GM21360 (cell line): ENCODE data around the gene MMP25.
"Not testable (repeated sequence)": the region's sequence is repeated elsewhere in the genome, so short reads cannot be mapped to it uniquely, and the experiment has no call there.

Experiments used
- ATAC-seq: cut with Tn5 transposase; IDR thresholded peaks from one replicate; pipeline ENCODE4 v1.9.1; 2021; ENCODE audit warnings: mild to moderate bottlenecking, moderate library complexity; ENCODE audit not compliant: unreplicated experiment

Gene MMP25

DNA sequence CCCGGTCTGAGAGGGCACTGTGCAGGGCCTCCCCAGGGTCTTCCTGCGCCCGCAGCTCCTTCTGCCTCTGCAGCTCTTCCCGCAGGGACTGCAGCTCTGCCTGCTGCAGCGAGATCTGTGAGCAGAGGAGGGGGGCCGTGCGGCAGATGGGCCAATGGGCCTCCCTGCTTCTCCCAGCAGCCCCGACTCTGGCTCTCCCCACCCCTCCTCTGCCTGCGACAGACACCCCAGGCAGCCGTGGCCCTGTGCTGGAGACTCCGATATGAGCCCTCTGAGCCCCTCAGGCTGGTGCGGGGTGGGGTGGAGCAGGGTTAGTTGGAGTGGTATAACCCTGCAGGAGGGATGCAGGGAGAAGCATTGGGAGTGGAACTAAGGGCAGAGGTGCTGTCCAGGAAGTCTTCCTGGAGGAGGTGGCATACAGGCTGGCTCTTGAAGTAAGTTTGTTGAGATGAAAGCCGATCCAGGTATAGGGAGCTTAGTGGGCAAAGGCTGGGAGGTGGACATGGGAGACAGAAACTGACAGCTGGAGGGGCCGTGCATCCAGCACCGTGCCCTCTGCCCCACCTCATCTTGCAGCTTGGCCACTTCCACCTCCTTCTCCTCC is 17.5 kb upstream of the MMP25 start:
- ATAC-seq, result no peak

DNA sequence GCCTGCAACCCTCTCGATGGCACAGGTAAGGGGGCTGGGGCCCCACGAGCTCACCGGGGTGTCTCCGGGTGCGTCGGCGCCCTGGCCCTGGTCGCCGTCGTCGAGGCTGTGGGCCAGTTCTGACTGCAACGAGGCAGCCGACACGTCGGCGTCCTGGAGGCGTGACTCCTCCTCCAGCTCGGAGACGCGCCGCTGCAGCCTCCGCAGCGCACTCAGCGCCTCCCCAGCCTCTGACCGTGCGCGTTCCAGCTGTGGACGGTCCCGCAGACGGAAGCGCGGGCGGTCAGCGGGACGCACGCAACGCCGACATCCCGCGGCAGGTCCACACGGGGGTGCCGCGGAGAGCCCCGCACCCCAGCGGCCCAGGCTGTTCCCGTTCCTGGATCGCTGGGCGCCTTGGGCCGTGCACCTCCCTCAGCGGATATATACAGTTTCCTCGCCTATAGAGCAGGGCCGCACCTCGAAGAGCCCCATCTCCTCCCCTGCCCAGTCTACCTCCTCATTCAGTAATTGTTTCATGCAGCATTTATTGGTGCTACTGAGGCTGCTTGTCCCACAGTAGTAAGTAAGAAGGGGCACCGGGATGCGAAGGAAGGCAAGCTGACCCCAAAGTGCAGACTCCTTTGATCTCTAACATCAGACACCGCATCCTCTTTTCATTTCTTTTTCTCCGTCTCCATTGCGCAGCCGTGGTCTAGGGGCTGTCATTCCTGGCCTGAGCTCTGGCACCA is 16.7 kb upstream of the MMP25 start:
- no peak for ATAC-seq

DNA sequence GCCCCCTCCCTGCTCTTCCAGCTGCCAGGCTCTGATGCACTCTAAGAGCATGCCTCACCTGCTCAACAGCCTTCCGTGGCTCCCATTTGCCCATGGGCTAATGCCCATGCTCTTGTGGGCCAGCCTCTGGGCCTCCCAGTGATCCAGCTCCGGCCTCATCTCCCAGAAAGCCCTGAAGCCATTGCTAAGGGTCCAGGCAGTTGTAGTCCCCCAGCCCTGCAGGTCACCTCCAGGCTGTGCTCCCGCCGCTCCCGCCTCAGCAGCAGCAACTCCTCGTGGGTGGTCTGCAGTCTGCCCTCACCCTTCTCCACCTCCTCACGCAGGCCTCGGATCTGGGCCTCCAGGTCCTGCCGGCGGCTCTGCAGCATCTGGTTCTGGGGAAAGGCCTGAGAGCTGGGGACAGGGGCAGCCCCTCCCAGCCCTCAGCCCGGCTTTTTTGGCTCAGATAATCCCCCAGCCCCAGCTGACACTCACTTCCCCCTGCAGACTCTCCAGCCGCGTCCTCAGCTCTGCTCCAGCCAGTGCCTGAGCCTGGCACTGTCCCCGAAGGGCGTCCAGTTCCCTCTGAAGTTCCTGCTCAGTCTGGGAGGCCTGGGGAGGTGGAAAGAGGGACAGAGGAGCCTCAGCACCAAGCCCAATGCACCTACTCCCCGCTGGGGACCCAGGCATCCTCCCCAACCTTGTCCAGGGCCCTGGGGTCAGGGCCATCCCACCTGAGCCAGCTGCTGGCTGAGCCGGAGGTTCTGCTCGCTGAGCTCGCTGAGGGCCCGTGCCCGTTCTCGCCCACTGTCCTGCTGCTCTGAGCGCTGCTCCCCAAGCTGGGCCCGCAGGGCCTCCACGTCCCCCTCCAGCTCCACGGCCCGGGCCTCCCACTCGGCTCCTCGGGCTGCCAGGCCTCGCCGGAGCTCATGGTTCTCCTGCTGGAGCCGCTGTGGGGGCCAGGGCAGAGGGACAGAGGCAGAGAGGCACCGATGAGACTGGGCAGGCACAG is 15.8 kb upstream of the MMP25 start:
- ATAC-seq, result no peak

DNA sequence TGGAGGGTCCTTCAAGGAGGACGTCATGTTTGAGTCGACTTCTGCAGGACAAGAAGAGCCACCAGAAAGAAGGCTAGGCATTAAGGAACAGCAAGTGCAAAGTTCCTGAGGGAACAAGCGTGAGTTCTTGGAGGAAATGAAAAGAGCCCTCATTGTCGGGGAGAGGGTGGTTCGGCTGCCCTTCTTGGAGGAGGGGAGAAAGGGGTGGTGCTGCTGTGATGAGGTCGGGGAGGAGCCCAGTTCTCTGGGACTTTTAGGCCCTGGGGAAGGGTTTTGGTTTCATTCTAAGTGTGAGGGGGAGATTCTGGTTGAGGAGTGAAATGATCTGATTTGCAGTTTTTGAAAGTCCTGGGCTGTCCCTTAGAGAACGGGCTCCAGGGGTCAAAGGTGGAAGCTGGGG is 13.7 kb upstream of the MMP25 start:
- no peak for ATAC-seq

DNA sequence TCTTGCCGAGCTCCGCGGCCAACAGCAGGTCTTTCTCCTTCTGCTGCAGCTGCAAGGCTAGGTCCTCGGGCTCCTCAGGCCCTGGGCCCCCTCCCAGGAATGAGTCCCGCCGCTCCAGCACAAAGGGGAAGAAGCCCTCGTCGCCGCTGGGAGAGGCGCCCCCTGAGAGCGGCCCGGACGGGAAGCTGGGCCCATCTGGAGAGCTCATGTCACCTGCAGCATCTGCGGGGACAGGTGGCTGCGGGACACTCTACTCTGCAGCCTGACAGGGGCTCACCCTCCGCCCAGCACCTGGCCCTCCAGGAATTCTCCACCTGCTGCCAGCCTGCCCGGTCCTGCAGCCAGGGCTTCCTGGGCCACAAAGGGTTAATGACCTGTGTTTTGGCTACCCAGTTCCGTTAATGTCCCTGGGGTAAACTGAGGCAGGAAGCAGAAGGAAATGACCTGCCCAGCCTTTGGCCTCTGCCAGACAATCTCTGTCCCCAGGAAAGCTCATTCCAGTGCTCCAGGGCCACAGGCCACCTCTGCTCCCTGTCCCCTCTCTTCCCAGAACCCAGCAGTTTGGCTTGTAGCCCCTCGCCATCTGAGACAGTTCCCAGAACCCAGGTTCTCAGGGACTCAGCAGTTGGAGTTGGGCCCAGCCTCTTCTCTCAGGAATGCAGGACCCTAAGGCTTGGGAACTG is 10.9 kb upstream of the MMP25 start:
- no peak for ATAC-seq

DNA sequence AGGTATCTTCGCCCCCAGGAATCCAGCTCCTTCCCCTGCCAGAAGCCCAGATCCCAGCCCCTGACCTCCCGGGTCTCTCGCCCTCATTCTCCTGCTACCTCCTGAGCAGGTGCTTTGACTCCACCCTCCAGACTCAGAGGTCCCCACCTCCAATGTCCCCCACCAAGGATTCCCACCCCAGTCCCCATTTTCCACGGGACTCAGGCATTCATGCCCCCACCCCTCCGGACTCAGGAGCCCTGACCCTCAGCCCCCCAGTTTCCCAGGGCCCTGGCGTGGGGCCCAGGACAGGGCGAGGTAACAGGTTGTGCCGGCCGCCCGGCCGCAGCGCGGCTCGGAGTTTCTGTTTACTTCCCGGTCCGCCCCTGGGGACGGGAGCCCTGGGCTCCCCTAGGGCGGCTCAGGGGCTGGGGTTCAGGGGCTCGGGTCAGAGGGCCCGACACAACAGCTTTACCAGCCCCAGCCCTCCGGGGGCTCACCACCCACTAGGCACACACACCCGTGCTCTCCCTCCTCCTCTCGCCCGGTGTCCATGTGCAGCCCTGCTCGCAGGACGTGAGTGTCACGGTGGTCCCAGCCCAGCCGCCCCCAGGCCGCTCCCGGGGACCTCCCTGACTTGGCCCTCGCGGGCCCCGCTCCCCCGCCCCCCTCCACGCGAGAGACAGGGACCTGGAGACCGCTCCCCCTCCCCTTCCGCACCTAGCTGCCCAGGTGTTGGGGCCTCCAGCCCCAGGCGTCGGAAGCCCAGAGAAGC is 10.2 kb upstream of the MMP25 start:
- no peak for ATAC-seq

DNA sequence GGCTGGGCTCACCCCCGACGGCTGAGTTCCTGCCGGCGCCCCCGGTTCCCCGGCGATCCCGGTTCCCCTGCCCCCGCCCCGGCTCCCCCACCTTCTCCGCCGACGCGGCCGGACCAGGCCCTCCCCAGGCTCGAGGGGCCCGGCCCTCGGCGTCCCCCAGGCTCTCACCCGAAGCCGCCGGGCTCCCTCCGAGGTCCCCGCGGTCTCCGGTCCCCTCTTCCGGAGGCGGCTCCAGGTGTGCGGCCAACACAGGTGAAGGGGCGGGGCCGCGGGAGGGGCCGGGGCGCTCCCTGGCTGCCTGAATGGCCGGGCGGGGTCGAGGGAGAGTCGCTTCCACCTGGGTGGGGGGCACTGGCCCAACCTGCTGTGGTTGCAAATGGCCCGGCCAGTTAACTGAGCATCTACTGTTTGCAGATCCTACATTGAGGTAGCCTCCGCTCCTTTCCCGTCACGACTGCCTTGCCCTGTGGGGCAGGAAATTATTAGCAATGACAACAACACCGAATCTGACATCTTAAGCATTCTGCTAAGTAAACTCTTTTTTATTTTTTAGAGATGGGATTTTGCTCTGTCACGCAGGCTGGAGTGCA is 9.5 kb upstream of the MMP25 start, which contains the start of gene BICDL2:
Gene BICDL2, minus strand, starts transcription at position 219 of the 590 bp plus-strand sequence. CDS start 1,448 bp downstream, outside the sequence.
- ATAC-seq, result no peak

DNA sequence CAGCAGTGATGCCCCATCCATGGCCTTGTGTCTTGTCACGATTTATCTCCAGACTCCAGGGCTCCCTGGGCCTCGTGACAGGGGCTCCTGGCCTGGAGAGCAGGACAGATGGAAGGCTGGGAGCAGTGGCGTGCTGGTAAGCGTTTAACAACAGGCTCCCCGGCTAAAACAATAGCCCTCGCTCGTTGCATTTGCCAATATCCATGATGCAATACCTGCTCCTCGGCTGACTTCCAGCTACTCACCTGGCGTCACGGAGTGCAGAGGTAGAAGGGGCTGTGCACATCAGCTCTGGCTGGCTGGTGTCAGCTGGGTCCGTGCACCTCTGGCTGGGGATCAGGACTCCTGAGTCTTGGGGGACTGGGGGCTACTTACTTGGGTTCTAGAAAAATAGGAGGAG is 8.1 kb upstream of the MMP25 start:
- no peak for ATAC-seq

DNA sequence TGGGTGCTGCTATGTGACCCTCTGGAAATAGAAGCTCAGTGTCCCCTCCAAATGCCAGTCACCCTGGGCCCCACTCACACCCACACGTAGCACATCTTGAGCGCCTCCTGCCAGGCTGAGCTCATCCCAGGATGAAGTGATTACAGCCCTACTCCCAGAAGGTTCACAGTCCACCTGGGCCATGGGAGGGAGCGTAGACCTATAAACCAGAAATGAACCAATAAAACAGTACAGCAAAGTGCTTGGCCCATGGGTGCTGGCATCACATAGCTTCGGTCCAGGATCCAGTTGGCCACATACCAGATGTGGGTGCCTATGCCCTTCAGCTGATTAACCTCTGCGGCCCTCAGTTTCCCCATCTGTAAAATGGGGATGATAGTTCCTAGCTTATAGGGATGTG is 7.5 kb upstream of the MMP25 start:
- ATAC-seq, result no peak

DNA sequence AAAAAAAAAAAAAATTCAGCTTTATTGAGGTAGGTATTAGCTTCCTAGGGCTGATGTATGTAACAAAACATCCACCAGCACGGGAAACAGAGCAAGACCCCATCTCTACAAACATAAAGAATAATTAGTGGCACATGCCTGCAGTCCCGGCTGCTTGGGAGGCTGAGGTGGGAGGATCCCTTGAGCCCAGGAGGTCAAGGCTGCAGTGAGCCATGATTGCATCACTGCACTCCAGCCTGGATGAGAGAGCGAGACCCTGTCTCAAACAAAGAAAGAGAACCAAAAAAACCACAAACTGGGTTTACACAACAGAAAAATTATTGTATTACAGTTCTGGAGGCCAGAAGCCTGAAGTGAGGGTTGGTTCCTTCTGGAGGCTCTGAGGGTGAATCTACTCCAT is 4.0 kb upstream of the MMP25 start:
- ATAC-seq, result no peak

DNA sequence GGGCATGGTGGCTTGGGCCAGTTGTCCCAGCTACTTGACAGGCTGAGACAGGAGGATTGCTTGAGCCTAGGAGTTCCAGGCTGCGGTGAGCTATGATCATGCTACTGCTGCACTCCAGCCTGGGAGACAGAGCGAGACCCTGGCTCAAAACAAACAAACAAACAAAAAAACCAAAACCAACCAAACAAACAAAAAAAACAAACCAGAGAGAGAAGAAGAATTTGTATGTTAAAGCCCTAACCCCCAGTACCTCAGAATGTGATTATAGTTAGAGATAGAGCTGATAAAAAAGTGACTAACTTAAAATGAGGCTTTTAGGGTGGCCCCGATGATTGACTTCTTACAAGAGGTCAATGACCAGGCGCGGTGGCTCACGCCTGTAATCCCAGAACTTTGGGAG is 1.7 kb upstream of the MMP25 start:
- no peak for ATAC-seq

DNA sequence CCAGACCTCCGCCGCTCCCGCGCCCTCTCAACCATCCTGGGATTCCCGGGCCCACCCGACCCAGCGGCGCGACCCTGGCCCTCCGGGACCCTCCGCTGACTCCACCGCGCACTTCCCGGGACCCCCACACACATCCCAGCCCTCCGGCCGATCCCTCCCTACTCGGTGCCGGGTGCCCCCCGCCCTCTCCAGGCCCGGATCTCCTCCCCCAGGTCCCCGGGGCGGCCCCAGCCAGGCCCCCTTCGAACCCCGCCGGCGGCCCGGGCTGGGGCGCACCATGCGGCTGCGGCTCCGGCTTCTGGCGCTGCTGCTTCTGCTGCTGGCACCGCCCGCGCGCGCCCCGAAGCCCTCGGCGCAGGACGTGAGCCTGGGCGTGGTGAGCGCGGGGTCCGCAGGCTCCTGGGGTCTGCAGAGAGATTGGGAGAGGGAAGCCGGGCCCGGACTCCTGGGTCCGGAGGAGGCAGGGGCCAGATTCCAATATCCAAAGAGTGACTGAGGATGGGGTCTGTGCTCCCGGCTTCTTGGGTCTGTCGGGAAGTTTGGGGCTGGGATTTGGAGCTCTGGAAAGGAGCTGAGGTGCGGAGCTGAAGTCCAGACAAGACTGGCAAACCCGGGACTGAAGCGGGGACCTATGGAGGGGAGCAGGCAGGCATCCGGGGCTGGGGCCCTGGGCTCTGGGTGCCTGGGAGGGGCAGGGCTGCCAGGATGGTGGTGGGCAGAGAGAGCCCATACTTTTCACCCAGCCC is 453 bp downstream of the MMP25 start:
- no peak for ATAC-seq

DNA sequence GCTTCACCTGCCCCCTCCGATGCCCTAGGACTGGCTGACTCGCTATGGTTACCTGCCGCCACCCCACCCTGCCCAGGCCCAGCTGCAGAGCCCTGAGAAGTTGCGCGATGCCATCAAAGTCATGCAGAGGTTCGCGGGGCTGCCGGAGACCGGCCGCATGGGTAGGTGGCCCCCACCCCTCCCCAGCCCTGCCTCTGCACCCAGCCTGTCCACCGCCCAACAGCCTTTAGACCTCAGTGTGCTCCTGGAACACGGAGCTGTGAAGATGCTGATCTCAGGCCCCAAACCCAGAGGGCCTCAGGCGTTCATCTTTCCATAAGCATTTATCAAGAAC is 993 bp downstream of the MMP25 start:
- ATAC-seq, result no peak

DNA sequence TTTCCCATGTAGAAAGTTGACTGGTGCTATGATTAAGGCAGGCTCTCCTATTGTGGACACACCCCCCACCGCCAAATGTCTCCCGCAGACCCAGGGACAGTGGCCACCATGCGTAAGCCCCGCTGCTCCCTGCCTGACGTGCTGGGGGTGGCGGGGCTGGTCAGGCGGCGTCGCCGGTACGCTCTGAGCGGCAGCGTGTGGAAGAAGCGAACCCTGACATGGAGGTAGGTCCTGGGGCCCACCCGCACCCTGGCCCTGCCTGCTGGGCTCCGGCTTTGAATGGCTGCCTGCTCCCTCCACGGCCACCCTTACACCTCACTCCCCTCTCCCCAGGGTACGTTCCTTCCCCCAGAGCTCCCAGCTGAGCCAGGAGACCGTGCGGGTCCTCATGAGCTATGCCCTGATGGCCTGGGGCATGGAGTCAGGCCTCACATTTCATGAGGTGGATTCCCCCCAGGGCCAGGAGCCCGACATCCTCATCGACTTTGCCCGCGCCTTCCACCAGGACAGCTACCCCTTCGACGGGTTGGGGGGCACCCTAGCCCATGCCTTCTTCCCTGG is 3.6 kb downstream of the MMP25 start:
- no peak for ATAC-seq

DNA sequence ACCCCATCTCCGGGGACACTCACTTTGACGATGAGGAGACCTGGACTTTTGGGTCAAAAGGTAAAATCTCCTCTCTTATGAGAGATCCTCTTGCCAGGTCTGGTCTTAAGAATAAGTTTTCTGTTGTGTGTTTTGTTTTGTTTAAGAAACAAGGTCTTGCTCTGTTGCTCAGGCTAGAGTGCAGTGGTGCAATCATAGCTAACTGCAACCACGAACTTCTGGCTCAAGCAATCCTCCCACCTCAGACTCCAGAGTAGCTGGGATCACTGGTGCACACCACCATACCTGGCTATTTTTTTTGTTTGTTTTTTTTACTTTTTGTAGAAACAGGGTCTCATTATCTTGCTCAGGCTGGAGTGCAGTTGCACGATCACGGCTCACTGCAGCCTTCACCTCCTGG is 4.1 kb downstream of the MMP25 start:
- ATAC-seq, result no peak

DNA sequence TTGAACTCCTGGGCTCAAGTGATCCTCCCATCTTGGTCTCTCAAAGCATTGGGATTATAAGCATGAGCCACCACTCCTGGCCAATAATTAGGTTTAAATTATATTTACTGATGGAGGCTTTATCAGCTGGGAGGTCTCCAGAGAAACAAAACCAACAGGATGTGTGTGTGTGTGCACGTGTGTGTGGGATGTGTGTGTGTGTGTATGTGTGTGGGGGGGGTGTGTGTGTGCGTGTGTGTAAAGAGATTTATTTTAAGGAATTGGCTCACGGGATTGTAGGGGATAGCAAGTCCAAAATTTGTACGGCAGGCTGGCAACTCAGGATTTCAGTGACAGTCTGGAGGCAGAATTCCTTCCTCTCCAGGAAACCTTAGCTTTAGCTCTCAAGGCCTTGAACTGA is 4.6 kb downstream of the MMP25 start:
- no peak for ATAC-seq

DNA sequence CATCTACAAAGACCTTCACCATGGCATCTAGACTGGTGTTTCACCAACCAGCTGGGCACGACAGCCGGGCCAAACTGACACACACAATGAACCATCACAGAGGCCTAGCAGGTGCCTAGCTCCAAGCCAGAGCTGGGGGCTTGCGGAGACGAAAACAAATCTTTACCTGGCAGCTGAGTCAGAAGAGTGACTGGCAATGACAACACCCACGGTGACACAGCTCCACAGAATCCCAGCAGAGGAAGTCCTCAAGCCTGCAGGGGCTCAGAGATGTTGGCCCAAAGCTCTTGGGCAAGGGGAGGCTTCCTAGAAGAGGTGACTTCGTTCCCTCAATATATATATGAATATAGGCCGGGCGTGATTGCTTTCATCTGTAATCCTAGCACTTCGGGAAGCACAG is 5.1 kb downstream of the MMP25 start:
- ATAC-seq, result no peak

DNA sequence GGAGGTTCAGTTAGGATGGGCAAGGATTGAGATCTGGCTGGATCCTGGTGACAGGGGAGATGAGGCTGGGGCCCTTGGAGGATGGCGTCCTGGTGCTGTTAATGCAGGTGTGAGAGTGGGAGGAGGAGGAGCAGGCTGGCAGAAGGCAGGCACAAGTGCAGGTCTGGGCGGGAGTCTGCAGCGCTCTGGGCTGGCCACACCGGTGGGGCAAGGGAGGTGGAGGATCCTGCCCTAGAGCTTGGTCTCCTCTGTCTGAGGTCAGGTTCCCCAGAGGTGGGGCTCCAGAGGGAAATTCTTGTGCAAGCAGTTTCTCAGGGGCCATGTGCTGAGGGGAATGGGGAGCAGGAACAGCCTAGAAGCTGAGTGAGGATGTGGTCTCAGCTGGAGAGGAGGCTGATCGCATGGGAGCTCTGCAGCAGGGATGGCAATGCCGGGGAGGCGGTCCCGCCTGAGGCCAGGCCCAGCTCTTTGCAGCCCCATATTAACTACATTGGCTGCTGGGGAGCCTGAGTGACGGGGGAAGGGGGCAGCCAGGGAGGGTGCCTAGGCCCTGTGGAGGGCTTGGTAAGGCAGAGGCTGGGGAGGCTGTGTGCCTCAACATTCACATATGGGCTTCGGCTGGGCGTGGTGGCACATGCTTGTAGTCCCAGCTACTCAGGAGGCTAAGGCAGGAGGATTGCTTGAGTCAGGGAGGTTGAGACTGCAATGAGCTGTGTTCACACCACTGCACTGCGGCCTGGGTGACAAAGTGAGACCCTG is 6.4 kb downstream of the MMP25 start:
- not testable (repeated sequence) for ATAC-seq
